GM12801 (cell line): ENCODE measurements around the gene DOCK1.

ENCODE experiments used
- CTCF ChIP-seq: IDR thresholded peaks from one replicate; pipeline ENCODE4 v1.5.1; 2011; ENCODE audit warnings: control low read depth; ENCODE audit not compliant: insufficient read length; ENCODE audit errors: extremely low read depth

DOCK1 gene

DNA sequence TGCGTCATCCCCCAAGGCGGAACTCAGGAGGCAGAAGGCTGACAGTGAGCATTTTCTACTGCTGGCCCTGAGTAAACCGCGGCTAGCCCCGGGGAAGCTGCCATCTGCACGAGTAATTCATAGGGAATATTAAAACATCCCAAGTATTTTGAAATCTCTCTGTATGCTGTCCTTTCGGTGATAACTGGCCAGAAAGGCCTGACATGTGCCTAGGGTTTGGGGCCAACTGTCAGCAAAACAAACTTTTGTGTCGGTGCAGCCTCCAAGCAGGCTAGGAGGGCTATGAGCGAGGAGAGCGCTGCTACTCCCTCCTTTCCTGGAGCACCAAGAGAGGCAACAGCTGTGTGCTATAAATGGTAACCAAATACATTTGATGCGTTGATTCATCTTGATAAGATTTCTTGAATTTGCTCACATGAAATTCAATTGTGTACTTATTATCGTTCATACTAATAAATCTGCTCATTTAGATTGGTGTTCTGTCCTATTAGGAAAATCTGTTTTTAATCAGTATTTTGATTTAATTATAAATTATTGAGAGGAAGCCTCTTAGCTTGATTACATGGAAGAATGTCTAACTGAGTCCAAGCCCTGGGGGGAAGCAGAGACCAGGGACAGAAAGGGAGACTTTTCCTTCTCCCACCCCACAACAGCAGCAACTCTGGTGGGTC is 519.5 kb downstream of the DOCK1 start:
- no peak for TF ChIP-seq CTCF

DNA sequence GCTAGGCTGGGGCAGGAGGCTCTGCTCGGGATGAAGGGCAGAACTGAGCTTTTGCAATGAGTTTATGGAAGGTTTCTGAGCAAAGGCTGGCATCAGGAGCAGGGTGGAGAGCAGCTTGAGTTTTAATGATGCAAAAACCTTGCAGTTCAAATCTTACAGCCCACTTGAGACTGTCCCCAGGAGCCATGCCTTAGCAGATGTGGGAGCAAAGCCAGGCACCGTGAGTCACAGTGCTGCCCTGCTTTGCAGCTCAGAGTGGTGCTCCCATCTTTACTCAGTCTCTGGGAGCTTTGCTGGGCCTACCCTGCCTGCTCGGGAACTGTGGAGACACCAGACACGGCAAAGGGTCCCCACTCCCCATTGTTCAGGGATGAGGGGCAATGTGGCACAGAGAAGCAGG is 521.5 kb downstream of the DOCK1 start:
- TF ChIP-seq CTCF, result no peak

GRCh38 chr10:127427926-127428325 is 522.7 kb downstream of the DOCK1 start:
- TF ChIP-seq CTCF, result no peak

DNA sequence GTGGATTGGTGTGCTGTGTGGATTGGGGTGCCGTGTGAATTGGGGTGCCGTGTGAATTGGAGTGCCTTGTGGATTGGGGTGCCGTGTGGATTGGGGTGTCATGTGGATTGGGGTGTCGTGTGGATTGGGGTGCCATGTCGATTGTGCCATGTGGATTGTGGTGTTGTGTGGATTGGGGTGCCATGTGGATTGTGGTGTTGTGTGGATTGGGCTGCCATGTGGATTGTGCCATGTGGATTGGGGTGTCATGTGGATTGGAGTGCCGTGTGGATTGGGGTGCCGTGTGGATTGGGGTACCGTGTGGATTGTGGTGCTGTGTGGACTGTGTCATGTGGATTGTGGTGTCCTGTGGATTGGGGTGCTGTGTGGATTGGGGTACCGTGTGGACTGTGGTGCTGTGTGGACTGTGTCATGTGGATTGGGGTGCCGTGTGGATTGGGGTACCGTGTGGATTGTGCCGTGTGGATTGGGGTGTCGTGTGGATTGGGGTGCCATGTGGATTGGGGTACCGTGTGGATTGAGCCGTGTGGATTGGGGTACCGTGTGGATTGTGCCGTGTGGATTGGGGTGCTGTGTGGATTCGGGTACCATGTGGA is 523.3 kb downstream of the DOCK1 start:
- TF ChIP-seq CTCF, result no peak

GRCh38 chr10:127429601-127430312 is 524.5 kb downstream of the DOCK1 start:
- TF ChIP-seq CTCF, result no peak

DNA sequence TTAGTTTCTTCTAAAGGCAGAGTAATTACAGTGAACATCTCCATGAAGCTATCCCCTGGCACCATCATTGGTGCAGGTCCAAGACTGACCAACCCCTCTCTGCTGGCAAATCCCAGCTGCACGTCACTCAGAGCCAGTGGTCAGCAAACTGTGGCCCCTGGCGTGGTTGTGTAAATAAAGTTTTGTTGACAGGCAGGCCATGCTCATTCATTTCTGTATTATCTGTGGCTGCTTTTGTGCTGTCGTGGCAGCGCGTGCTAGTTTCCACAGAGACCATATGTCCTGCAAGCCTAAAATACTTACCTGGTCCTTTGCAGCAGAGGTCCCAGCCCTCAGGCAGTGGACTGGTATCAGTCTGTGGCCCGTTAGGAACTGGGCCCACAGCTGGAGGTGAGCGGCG is 526.3 kb downstream of the DOCK1 start:
- no peak for TF ChIP-seq CTCF

GRCh38 chr10:127434006-127434405 is 528.8 kb downstream of the DOCK1 start:
- no peak for TF ChIP-seq CTCF
